Measurements from ENCODE around the gene SH3TC1. TPM values are rescaled to one million over a fixed set of nuclear protein-coding genes. Genes with fewer than 3 reads are reported as not detected.

SH3TC1 gene
- total RNA-seq, 6 donors from 2014 or later = 34.1 to 193 (median 81.4) TPM

DNA sequence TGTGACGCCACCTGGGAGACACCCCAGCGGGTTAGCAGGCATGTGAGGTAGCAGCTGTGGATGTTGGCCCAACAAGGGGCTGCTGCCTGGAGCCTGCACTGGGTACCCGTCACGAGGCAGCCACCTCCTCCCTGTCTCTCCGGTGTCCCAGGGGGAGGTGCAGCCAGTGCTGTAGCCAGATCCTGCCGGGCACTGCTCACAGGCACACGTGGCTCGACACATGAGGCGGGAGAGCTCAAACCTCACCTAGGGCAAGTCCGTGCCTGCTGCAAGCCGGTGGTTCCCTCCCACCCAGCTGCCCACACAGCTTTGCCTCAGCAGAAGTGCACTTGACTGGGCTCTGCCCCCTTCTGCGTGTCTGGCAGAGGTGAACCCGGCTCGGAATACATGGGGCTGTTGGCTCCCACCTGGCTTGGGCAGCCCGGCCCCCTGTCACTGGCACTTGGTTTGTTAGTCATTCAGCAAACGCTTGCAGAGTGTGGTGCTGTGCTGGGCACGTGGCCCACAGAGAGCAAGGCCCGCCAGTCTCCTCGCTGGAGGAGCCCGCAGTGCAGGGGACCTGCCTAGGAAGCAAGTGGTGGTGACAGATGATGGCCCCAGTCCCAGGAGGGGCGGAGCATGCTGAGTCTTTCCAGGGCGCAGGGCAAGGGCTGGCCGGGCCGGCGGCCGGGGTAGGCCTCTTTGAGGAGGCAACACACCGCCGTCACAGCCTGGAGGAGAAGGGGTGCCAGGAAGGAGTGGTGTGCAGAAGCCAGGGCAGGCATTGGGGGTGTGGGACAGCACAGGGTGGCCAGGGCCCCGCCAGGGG lies 10.1 kb upstream of the SH3TC1 start:
- no peak for TF ChIP-seq POLR2A (IDR thresholded peaks at IDR 0.05)
- TF ChIP-seq, protein P1, sequence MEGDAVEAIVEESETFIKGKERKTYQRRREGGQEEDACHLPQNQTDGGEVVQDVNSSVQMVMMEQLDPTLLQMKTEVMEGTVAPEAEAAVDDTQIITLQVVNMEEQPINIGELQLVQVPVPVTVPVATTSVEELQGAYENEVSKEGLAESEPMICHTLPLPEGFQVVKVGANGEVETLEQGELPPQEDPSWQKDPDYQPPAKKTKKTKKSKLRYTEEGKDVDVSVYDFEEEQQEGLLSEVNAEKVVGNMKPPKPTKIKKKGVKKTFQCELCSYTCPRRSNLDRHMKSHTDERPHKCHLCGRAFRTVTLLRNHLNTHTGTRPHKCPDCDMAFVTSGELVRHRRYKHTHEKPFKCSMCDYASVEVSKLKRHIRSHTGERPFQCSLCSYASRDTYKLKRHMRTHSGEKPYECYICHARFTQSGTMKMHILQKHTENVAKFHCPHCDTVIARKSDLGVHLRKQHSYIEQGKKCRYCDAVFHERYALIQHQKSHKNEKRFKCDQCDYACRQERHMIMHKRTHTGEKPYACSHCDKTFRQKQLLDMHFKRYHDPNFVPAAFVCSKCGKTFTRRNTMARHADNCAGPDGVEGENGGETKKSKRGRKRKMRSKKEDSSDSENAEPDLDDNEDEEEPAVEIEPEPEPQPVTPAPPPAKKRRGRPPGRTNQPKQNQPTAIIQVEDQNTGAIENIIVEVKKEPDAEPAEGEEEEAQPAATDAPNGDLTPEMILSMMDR (IDR thresholded peaks at IDR 0.05) = no peak
- no peak for TF ChIP-seq EP300 (IDR thresholded peaks at IDR 0.05)
- TF ChIP-seq POLR2AphosphoS5 (IDR thresholded peaks at IDR 0.05) = no peak
- H3K4me3 ChIP-seq = peak overlapping the region in 1 of 4 donors; percentile 6
- 24 to 39% methylated on average over 17 to 27 of the region's 29 CpGs for WGBS, 2 donors
- peak overlapping the region; percentile 30 to 92 (median 87) for H3K27ac ChIP-seq
- peak; percentile 87 to 88 for DNase-seq
- peaks cover 40 to 56% (median 48%) of the 10 kb centered on the region in 4 donors for H3K4me1 ChIP-seq
- H3K36me3 ChIP-seq = no peaks in the 10 kb centered on the region
- peak in 1 of 2 donors; percentile 69 for ATAC-seq (ENCODE audit: low FRiP score in 2 of 2)
- no peaks in the 10 kb centered on the region for H3K9me3 ChIP-seq
- H3K27me3 ChIP-seq = no peaks in the 10 kb centered on the region

GRCh38 chr4:8189551-8190466 lies 9.3 kb upstream of the SH3TC1 start:
- no peaks in the 10 kb centered on the region for H3K27me3 ChIP-seq
- ATAC-seq (ENCODE audit: low FRiP score in 2 of 2) (no peak), DNase-seq (peak in 1 of 2 donors; percentile 68)

GRCh38 chr4:8191136-8191747 lies 7.8 kb upstream of the SH3TC1 start:
- Histone ChIP-seq H3K36me3 (no peaks in the 10 kb centered on the region), H3K9me3 (no peaks in the 10 kb centered on the region), H3K27ac (peak overlapping the region; percentile 64 to 92 (median 87)), H3K4me3 (no peak overlapping the region), H3K4me1 (peaks cover 50 to 62% (median 56%) of the 10 kb centered on the region in 4 donors), H3K27me3 (no peaks in the 10 kb centered on the region)
- 36 to 43% methylated on average over 3 to 18 of the region's 23 CpGs for WGBS, 2 donors
- TF ChIP-seq, protein P1 (IDR thresholded peaks at IDR 0.05) = no peak
- TF ChIP-seq EP300 (IDR thresholded peaks at IDR 0.05) = peak in 2 of 4 donors; percentile 40 to 67
- TF ChIP-seq POLR2A (IDR thresholded peaks at IDR 0.05) = peak in 1 of 4 donors; percentile 66
- peak; percentile 75 to 79 for TF ChIP-seq POLR2AphosphoS5 (IDR thresholded peaks at IDR 0.05)
- DNase-seq (peak; percentile 78 to 88), ATAC-seq (ENCODE audit: low FRiP score in 2 of 2) (peak; percentile 44 to 80)

More at GRCh38 chr4:8189551-8190466, 9.3 kb upstream of the SH3TC1 start:
- TF ChIP-seq POLR2A (IDR thresholded peaks at IDR 0.05) = no peak
- TF ChIP-seq, protein P1 (IDR thresholded peaks at IDR 0.05) = no peak
- no peak for TF ChIP-seq EP300 (IDR thresholded peaks at IDR 0.05)
- no peaks in the 10 kb centered on the region for H3K9me3 ChIP-seq
- 89 to 90% methylated on average over 21 to 26 of the region's 26 CpGs for WGBS, 2 donors
- H3K4me3 ChIP-seq = no peak overlapping the region
- H3K36me3 ChIP-seq = no peaks in the 10 kb centered on the region
- peaks cover 44 to 52% (median 48%) of the 10 kb centered on the region in 4 donors for H3K4me1 ChIP-seq
- peak overlapping the region; percentile 64 to 92 (median 87) for H3K27ac ChIP-seq

GRCh38 chr4:8192748-8193738 lies 6.0 kb upstream of the SH3TC1 start:
- WGBS, 2 donors = 49 to 52% methylated on average over 17 to 18 of the region's 18 CpGs
- peaks cover 53 to 65% (median 62%) of the 10 kb centered on the region in 4 donors for H3K4me1 ChIP-seq
- no peaks in the 10 kb centered on the region for H3K27me3 ChIP-seq
- DNase-seq = peak in 1 of 2 donors; percentile 79
- peak overlapping the region in 3 of 4 donors; percentile 85 to 92 (median 89) for H3K27ac ChIP-seq
- H3K9me3 ChIP-seq = no peaks in the 10 kb centered on the region
- ATAC-seq (ENCODE audit: low FRiP score in 2 of 2) = peak in 1 of 2 donors; percentile 25
- no peak overlapping the region for H3K4me3 ChIP-seq
- no peaks in the 10 kb centered on the region for H3K36me3 ChIP-seq
- TF ChIP-seq POLR2A (IDR thresholded peaks at IDR 0.05) = no peak
- TF ChIP-seq, protein P1 (IDR thresholded peaks at IDR 0.05) = peak in 5 of 6 experiments; percentile 11 to 46 (median 21)
- no peak for TF ChIP-seq EP300 (IDR thresholded peaks at IDR 0.05)
- no peak for TF ChIP-seq POLR2AphosphoS5 (IDR thresholded peaks at IDR 0.05)
